ENCODE data around the gene CACNA1S.

Gene CACNA1S

GRCh38 chr1:201014816-201015200 lies 97.4 kb downstream of the CACNA1S start:
- no peak overlapping the region for H3K4me3 ChIP-seq (ENCODE audit: low read length)
- DNase-seq (ENCODE audit: low read depth) = peak; percentile 50
- TF ChIP-seq CTCF (IDR thresholded peaks at IDR 0.05; ENCODE audit: insufficient read depth, low read depth, low read length, missing control alignments) = no peak

- no peak for DNase-seq (ENCODE audit: low read depth)
- no peak for TF ChIP-seq CTCF (IDR thresholded peaks at IDR 0.05; ENCODE audit: insufficient read depth, low read depth, low read length, missing control alignments)
- no peak overlapping the region for H3K4me3 ChIP-seq (ENCODE audit: low read length)
Measured at GRCh38 chr1:201013991-201014815, 98.0 kb downstream of the CACNA1S start.

GRCh38 chr1:201013031-201013485 lies 99.2 kb downstream of the CACNA1S start:
- no peak for TF ChIP-seq CTCF (IDR thresholded peaks at IDR 0.05; ENCODE audit: insufficient read depth, low read depth, low read length, missing control alignments)
- DNase-seq (ENCODE audit: low read depth) = no peak
- no peak overlapping the region for H3K4me3 ChIP-seq (ENCODE audit: low read length)

GRCh38 chr1:201011616-201012015 lies 100.6 kb downstream of the CACNA1S start:
- DNase-seq (ENCODE audit: low read depth) = no peak
- TF ChIP-seq CTCF (IDR thresholded peaks at IDR 0.05; ENCODE audit: insufficient read depth, low read depth, low read length, missing control alignments) = no peak
- no peak overlapping the region for H3K4me3 ChIP-seq (ENCODE audit: low read length)

- H3K4me3 ChIP-seq (ENCODE audit: low read length) = no peak overlapping the region
- no peak for TF ChIP-seq CTCF (IDR thresholded peaks at IDR 0.05; ENCODE audit: insufficient read depth, low read depth, low read length, missing control alignments)
- DNase-seq (ENCODE audit: low read depth) = no peak
Measured at GRCh38 chr1:201009962-201010645, 102.1 kb downstream of the CACNA1S start.

- DNase-seq (ENCODE audit: low read depth) = no peak
Measured at GRCh38 chr1:201008666-201009360, 103.4 kb downstream of the CACNA1S start.

More at GRCh38 chr1:201008666-201009360, 103.4 kb downstream of the CACNA1S start:
- no peak for TF ChIP-seq CTCF (IDR thresholded peaks at IDR 0.05; ENCODE audit: insufficient read depth, low read depth, low read length, missing control alignments)
- H3K4me3 ChIP-seq (ENCODE audit: low read length) = no peak overlapping the region
